ENCODE measurements around the gene NTRK1. TPM values are rescaled to one million over a fixed set of nuclear protein-coding genes. Genes with fewer than 3 reads are reported as not detected.

Gene NTRK1
- total RNA-seq, 1 experiment from 2014 or later = 0.81 TPM

- in situ Hi-C loops (cut with HindIII; ENCODE audit: low sequenced_read_pairs) = no loop called here
- no peak for DNase-seq (ENCODE audit: low spot score)
Measured at GRCh38 chr1:156893048-156893953, 32.6 kb downstream of the NTRK1 start, which contains the start of gene PEAR1. PEAR1 (plus strand) TSS chr1:156893718; CDS start chr1:156903927, 10,209 bp downstream.

- in situ Hi-C loops (cut with HindIII; ENCODE audit: low sequenced_read_pairs) = no loop called here
- no peak for DNase-seq (ENCODE audit: low spot score)
Measured at GRCh38 chr1:156894001-156894400, 33.3 kb downstream of the NTRK1 start.

GRCh38 chr1:156894711-156895454 lies 34.2 kb downstream of the NTRK1 start:
- no peak for DNase-seq (ENCODE audit: low spot score)
- in situ Hi-C loops (cut with HindIII; ENCODE audit: low sequenced_read_pairs) = no loop called here

GRCh38 chr1:156895455-156895812 lies 34.8 kb downstream of the NTRK1 start:
- peak; percentile 23 for DNase-seq (ENCODE audit: low spot score)
- in situ Hi-C loops (cut with HindIII; ENCODE audit: low sequenced_read_pairs) = no loop called here

- in situ Hi-C loops (cut with HindIII; ENCODE audit: low sequenced_read_pairs) = no loop called here
- no peak for DNase-seq (ENCODE audit: low spot score)
Measured at GRCh38 chr1:156895927-156896326, 35.3 kb downstream of the NTRK1 start.

GRCh38 chr1:156896490-156897033 lies 35.9 kb downstream of the NTRK1 start:
- in situ Hi-C loops (cut with HindIII; ENCODE audit: low sequenced_read_pairs) = no loop called here
- DNase-seq (ENCODE audit: low spot score) = no peak

- in situ Hi-C loops (cut with HindIII; ENCODE audit: low sequenced_read_pairs) = no loop called here
- no peak for DNase-seq (ENCODE audit: low spot score)
Measured at GRCh38 chr1:156897078-156897825, 36.6 kb downstream of the NTRK1 start.

- in situ Hi-C loops (cut with HindIII; ENCODE audit: low sequenced_read_pairs) = no loop called here
- DNase-seq (ENCODE audit: low spot score) = no peak
Measured at GRCh38 chr1:156898161-156898566, 37.5 kb downstream of the NTRK1 start.

- no peak for DNase-seq (ENCODE audit: low spot score)
- in situ Hi-C loops (cut with HindIII; ENCODE audit: low sequenced_read_pairs) = no loop called here
Measured at GRCh38 chr1:156898971-156899664, 38.5 kb downstream of the NTRK1 start.

- in situ Hi-C loops (cut with HindIII; ENCODE audit: low sequenced_read_pairs) = no loop called here
- no peak for DNase-seq (ENCODE audit: low spot score)
Measured at GRCh38 chr1:156899956-156900718, 39.5 kb downstream of the NTRK1 start.

- in situ Hi-C loops (cut with HindIII; ENCODE audit: low sequenced_read_pairs) = no loop called here
Measured at GRCh38 chr1:156900896-156901589, 40.4 kb downstream of the NTRK1 start.

GRCh38 chr1:156901590-156901900 lies 40.9 kb downstream of the NTRK1 start:
- in situ Hi-C loops (cut with HindIII; ENCODE audit: low sequenced_read_pairs) = no loop called here
- DNase-seq (ENCODE audit: low spot score) = no peak

More at GRCh38 chr1:156900896-156901589, 40.4 kb downstream of the NTRK1 start:
- DNase-seq (ENCODE audit: low spot score) = no peak

- in situ Hi-C loops (cut with HindIII; ENCODE audit: low sequenced_read_pairs) = no loop called here
- no peak for DNase-seq (ENCODE audit: low spot score)
Measured at GRCh38 chr1:156901966-156902915, 41.6 kb downstream of the NTRK1 start.

GRCh38 chr1:156903328-156904091 lies 42.8 kb downstream of the NTRK1 start:
- in situ Hi-C loops (cut with HindIII; ENCODE audit: low sequenced_read_pairs) = no loop called here
- no peak for DNase-seq (ENCODE audit: low spot score)

GRCh38 chr1:156904187-156904959 lies 43.7 kb downstream of the NTRK1 start:
- DNase-seq (ENCODE audit: low spot score) = no peak
- in situ Hi-C loops (cut with HindIII; ENCODE audit: low sequenced_read_pairs) = no loop called here

All from G401 (cell line).